Body of pancreas (tissue), 4 donors: ENCODE measurements around the gene TPST1. TPM values are rescaled to one million over a fixed set of nuclear protein-coding genes. Genes with fewer than 3 reads are reported as not detected.
"Not testable (repeated sequence)": the region's sequence is repeated elsewhere in the genome, so short reads cannot be mapped to it uniquely, and the experiment has no call there.

ENCODE experiments used
- ATAC-seq: fragments of 150-250 bp; one replicate; pipeline ENCODE4 v1.9.1; 2016
- DNase-seq, 4 donors: peaks; one replicate each; pipeline ENCODE4 v3.0.0-alpha.2; 2019
- H3K27ac ChIP-seq, 4 donors: fragments of 200-600 bp; sonication (generic); 1 replicate in 3 of 4; 2 replicates in 1 of 4; pipeline versions ENCODE4 v1.5.1 to v1.6.1; 2016 to 2019; ENCODE audit warnings: mild to moderate bottlenecking in 1 of 4, mixed read lengths in 1 of 4, moderate library complexity in 1 of 4
- H3K27me3 ChIP-seq, 2 donors: fragments of 200-600 bp; sonication (generic); one replicate each; pipeline ENCODE4 v1.6.0; 2016; ENCODE audit warnings: mild to moderate bottlenecking in 1 of 2
- H3K36me3 ChIP-seq, 2 donors: fragments of 200-600 bp; sonication (generic); replicated peaks in 1 of 2; 2 replicates each; pipeline ENCODE4 v1.5.1; 2016; ENCODE audit warnings: low read depth in 2 of 2; ENCODE audit not compliant: insufficient read depth in 1 of 2
- H3K4me1 ChIP-seq: fragments of 200-600 bp; sonication (generic); one replicate; pipeline ENCODE4 v1.6.0; 2016
- H3K4me3 ChIP-seq, 2 donors: fragments of 200-600 bp; sonication (generic); 1 replicate in 1 of 2; 2 replicates in 1 of 2; pipeline ENCODE4 v1.5.1; 2016 to 2019
- H3K9me3 ChIP-seq, 3 donors: fragments of 200-600 bp; sonication (generic); 1 replicate in 2 of 3; 2 replicates in 1 of 3; pipeline ENCODE4 v1.5.1; 2016
- CTCF ChIP-seq, 7 experiments: fragments of 450-650 bp in 4 of 7; fragments of 200-600 bp in 3 of 7; sonication (generic) in 3 of 7; IDR thresholded peaks; one replicate each; pipeline ENCODE4 v1.5.1; 2016 to 2019; ENCODE audit warnings: antibody characterized with exemption in 7 of 7
- POLR2A ChIP-seq, 3 donors: fragments of 450-650 bp; IDR thresholded peaks; one replicate each; pipeline ENCODE4 v1.6.1; 2016; ENCODE audit warnings: antibody characterized with exemption in 3 of 3, mild to moderate bottlenecking in 2 of 3
- WGBS, 2 donors: methylation state at CpG; one replicate each; pipeline ENCODE4 v1.1.5; 2017; 5-methylcytosine and 5-hydroxymethylcytosine counted together
- intact Hi-C: fragments of 100-400 bp; cut with DNase I; formaldehyde crosslinking; loops from one replicate; pipeline ENCODE4 v1.15.1; 2023
- total RNA-seq, 2 donors: library from RNA; depleted of rRNA; stranded (reverse); fragments of >200 nt; gene quantifications; one replicate each; pipeline ENCODE4 v1.1.0, GENCODE V29; 2016

Gene TPST1
- total RNA-seq, 2 donors from 2014 or later, result 12.5 to 16.5 TPM

DNA sequence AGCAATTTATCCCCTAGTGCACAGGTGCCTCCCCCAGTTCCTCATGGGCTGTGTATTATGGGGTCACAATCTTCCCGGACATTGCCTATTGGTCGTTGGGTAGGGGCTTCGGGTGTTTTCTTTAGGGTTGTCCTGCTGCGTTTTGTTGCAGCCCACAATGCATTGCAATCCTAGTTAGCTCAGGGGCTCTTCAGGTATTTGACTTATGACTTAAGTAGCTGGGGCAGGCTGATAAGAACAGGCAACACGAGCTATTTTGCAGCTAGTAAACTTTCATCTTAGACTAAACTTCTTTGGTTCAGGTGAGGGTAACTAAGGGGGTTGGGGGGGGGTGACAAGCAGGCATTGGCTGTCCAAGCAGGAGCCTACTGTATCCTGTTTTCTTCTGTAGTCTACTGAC lies 158.5 kb downstream of the TPST1 start:
- DNase-seq (no peak), ATAC-seq (no peak)
- Histone ChIP-seq H3K4me3 (no peak overlapping the region), H3K27ac (no peak overlapping the region), H3K4me1 (no peaks in the 10 kb centered on the region), H3K27me3 (no peaks in the 10 kb centered on the region), H3K9me3 (no peaks in the 10 kb centered on the region), H3K36me3 (no peaks in the 10 kb centered on the region)
- no peak for TF ChIP-seq CTCF (IDR thresholded peaks at IDR 0.05)
- TF ChIP-seq POLR2A (IDR thresholded peaks at IDR 0.05), result no peak
- intact Hi-C loops, result no loop called here
- 53 to 66% methylated on average over 5 of the region's 5 CpGs for WGBS, 2 donors

DNA sequence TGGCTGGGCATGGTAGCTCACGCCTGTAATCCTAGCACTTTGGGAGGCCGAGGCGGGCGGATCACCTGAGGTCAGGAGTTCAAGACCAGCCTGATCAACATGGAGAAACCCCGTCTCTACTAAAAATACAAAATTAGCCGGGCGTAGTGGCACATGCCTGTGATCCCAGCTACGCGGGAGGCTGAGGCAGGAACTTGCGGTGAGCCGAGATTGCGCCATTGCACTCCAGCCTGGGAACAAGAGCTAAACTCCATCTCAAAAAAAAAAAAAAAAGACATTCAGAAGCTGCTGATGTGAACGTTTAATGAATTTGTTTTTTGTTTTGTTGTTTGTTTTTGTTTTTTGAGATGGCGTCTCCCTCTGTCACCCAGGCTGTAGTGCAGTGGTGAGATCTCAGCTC lies 159.9 kb downstream of the TPST1 start:
- H3K36me3 ChIP-seq, H3K27ac ChIP-seq, ATAC-seq, H3K9me3 ChIP-seq, DNase-seq, H3K4me1 ChIP-seq, H3K27me3 ChIP-seq, H3K4me3 ChIP-seq, intact Hi-C loops: not testable (repeated sequence)
- 91 to 93% methylated on average over 12 to 14 of the region's 14 CpGs for WGBS, 2 donors

DNA sequence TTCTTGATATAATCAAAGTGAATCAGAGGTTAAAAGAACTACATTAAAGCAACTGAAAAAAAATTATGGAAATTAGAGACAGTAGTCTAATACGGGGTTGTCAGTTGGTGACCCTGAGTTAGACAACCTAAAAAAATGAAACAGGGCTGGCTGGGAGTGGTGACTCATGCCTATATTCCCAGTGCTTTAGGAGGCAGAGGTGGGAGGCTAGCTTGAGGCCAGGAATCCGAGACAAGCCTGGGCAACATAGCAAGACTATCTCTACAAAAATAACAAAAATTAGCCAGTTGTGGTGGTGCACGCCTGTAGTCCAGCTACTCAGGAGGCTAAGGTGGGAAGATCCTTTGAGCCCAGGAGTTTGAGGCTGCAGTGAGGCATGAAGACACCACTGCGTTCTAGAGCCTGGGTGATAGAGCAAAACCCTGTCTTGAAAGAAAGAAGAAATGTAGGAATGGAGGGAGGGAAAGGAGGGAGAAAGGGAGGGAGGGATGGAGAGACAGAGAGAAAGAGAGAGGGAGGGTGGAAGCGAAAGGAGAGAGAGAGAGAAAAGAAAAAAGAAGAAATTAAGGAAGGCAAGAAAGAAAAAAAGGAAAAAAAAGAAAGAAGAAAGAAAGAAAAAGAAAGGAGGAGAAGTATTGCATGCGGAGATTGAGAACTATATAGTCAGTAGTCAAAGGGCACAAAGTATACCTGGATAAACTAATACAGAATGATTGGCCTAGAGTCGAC lies 166.1 kb downstream of the TPST1 start:
- Histone ChIP-seq H3K4me1 (no peaks in the 10 kb centered on the region), H3K36me3 (no peaks in the 10 kb centered on the region), H3K27me3 (no peaks in the 10 kb centered on the region), H3K27ac (no peak overlapping the region), H3K9me3 (no peaks in the 10 kb centered on the region), H3K4me3 (no peak overlapping the region)
- 80 to 86% methylated on average over 7 of the region's 7 CpGs for WGBS, 2 donors
- intact Hi-C loops, result no loop called here
- ATAC-seq (no peak), DNase-seq (no peak)
- TF ChIP-seq POLR2A (IDR thresholded peaks at IDR 0.05) (no peak), CTCF (IDR thresholded peaks at IDR 0.05) (no peak)

DNA sequence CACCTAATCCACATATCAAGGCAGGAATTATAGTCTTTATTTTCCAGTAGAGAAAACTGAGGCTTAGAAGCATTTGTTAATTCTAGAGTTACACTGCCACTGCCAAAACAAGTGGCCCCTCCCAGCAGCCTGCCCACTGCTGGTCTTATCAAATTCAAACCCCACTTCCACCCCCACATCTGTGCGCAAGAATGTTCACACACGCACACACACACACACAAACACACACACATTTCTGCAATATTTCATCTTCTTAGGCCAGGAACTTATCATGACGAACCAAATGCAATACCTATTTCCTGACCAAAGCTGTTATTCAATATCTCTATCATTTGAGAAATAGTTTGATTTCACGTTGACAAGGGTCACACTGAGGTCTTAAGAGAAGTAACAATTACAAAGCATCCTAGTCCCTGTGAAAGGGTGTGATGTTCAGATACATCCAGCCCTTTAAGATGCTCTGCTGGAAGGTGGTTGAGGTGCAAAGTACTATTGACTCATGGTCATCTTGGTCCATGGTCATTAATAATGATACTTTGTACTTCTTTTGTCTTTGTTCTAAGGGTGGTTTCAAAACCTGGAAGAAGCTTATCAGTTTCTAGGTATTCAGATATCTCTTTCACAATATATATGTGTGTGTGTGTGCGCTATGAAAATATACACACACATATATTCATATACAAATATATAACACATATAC lies 169.2 kb downstream of the TPST1 start:
- H3K36me3 ChIP-seq, H3K27me3 ChIP-seq, ATAC-seq, H3K9me3 ChIP-seq, H3K4me1 ChIP-seq, intact Hi-C loops, H3K27ac ChIP-seq, H3K4me3 ChIP-seq, DNase-seq: not testable (repeated sequence)
- WGBS, 2 donors, result 77 to 87% methylated on average over 5 of the region's 5 CpGs

DNA sequence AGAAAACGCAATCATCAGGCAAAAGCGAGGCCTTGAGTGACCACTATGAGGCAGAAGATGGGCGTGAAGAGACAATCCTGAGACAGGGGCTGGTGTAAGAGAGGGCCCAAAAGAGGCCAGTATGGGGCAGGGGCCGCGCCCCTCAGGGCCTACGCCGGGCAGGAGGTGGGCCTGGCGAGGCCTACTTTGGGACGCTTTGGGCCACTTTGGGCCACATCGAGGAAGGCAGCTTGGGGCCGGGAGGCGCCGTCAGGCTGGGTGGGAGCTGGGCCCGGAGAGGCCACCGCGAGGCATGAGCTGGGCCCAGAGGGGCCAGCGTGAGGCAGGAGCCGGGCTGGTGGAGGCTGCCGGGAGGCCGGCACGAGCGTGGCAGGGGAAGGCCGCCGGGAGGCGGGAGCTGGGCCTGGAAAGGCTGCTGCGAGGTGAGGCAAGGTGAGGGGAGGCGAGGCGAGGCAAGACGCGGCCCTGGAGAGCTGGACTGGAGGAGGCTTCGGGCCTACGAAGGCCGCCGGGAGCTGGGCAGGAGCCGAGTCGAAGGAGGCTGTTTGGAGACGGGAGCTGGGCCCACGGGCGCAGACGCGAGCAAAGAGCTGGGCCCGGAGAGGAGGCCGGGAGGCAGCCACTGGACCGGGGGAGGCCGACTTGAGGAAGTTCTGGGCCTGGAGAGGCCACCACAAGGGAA lies 171.3 kb downstream of the TPST1 start:
- ATAC-seq, result no peak
- intact Hi-C loops, result no loop called here

More for the DNA sequence above, 171.3 kb downstream of the TPST1 start:
- Histone ChIP-seq H3K4me1 (no peaks in the 10 kb centered on the region), H3K4me3 (no peak overlapping the region), H3K27ac (no peak overlapping the region), H3K36me3 (no peaks in the 10 kb centered on the region), H3K9me3 (no peaks in the 10 kb centered on the region), H3K27me3 (no peaks in the 10 kb centered on the region)
- WGBS, 2 donors, result 95% methylated on average over 32 to 45 of the region's 45 CpGs
- no peak for DNase-seq
- TF ChIP-seq CTCF (IDR thresholded peaks at IDR 0.05) (no peak), POLR2A (IDR thresholded peaks at IDR 0.05) (no peak)
